GM18870 (cell line): ENCODE results near the gene SEMA6D.

ENCODE experiments used
- ATAC-seq: cut with Tn5 transposase; IDR thresholded peaks from one replicate; pipeline ENCODE4 v1.9.1; 2021; ENCODE audit warnings: moderate library complexity; ENCODE audit not compliant: unreplicated experiment

Gene SEMA6D

DNA sequence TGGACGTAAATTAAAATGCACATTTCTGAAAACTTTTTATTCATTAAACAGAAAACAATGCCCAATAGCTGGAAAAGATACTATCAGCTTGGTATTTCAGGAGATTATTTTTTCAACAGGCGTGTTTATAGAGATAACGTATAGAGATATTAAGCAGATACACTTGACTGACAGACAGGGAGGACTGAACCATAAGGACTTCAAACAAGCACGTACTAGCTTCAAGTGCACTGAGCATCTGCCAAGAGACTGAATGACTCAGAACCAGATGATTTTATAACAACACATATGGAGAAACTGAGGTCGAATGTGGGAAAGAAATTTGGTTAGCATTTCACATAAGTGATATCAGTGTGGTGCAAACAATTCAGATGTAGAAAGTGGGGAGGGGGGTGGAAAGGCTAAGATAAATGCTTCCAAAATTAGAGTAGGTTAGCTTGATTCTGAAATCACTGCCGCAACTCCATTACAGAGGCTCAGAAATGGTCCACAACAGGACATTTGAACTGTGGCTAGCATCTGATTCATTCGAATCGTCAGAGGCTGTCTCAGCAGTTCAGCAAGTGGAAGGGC is 103.5 kb downstream of the SEMA6D start:
- no peak for ATAC-seq

DNA sequence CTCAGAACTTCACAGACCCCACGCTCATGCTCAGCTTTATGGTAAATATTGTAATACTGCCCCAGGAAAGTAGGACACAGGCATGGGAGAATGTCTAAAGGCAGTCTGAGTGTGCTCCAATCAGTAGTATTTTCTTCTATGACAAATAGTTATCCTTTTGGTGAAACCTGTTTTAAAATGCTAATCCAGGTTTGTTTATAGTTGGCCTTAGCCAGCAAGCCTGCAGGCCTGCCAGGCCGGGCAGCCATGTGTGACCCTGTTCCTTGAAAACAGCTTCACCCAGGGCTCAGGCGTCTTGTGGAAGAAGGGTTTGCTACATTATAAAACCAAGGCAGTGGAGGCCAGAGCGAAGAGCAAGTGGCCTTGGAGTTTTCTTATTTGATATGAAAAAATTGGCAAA is 104.7 kb downstream of the SEMA6D start:
- no peak for ATAC-seq
